ENCODE results near the gene OPN4. TPM values are rescaled to one million over a fixed set of nuclear protein-coding genes. Genes with fewer than 3 reads are reported as not detected.

OPN4 gene
- total and polyA plus RNA-seq, 2 of the 8 experiments (the other 6 are each of a cell fraction or from before 2014, with no cell fraction given): not detected

GRCh38 chr10:86611386-86611785 is 43.0 kb upstream of the OPN4 start:
- Histone ChIP-seq H4K5ac (ENCODE audit: insufficient read length, low read depth, low read length) (no peak overlapping the region), H3K27ac (ENCODE audit: low read depth, low read length) (no peak overlapping the region), H3K56ac (replicated peaks; ENCODE audit: insufficient read length, low read depth, low read length) (no peak overlapping the region), H3K23ac (ENCODE audit: insufficient read length) (no peak overlapping the region), H2BK120ac (replicated peaks; ENCODE audit: low read depth, low read length) (no peak overlapping the region), H2AK5ac (ENCODE audit: low read depth, low read length) (no peak overlapping the region), H3K79me1 (ENCODE audit: low read depth, low read length) (no peaks in the 10 kb centered on the region), H3K27me3 (replicated peaks in 1 of 4; ENCODE audit: control insufficient read depth in 3 of 4, extremely low read depth in 1 of 4, insufficient read depth in 3 of 4, low read length in 3 of 4) (no peaks in the 10 kb centered on the region), H3K23me2 (ENCODE audit: low read depth, low read length) (no peaks in the 10 kb centered on the region), H2BK15ac (ENCODE audit: low read length) (no peak overlapping the region), H2BK5ac (ENCODE audit: low read depth, low read length) (no peak overlapping the region), H3K4me2 (ENCODE audit: insufficient read depth in 1 of 2, low read depth in 2 of 2, low read length in 2 of 2) (no peak overlapping the region), H3K36me3 (ENCODE audit: control insufficient read depth in 2 of 4, insufficient read depth in 4 of 4, low read length in 3 of 4) (no peaks in the 10 kb centered on the region), H3K79me2 (ENCODE audit: control insufficient read depth in 1 of 2, insufficient read depth in 2 of 2, low read length in 2 of 2) (no peaks in the 10 kb centered on the region), H4K8ac (ENCODE audit: extremely low read depth, insufficient read depth, low read length) (no peak overlapping the region), H3K4me1 (replicated peaks in 1 of 4; ENCODE audit: control insufficient read depth in 3 of 4, insufficient read depth in 4 of 4, low read length in 3 of 4) (no peaks in the 10 kb centered on the region), H2BK12ac (ENCODE audit: low read depth, low read length) (no peak overlapping the region), H2BK20ac (ENCODE audit: low read length) (no peak overlapping the region), H3K9ac (replicated peaks in 1 of 4; ENCODE audit: extremely low read depth in 1 of 4, low read depth in 3 of 4, low read length in 3 of 4) (no peak overlapping the region), H3K4ac (replicated peaks; ENCODE audit: insufficient read length, low read depth, low read length) (no peak overlapping the region), H3K4me3 (ENCODE audit: extremely low read depth in 1 of 4, insufficient read depth in 2 of 4, low read depth in 3 of 4, low read length in 4 of 4) (no peak overlapping the region), H3K14ac (ENCODE audit: insufficient read length) (no peak overlapping the region), H4K91ac (replicated peaks; ENCODE audit: insufficient read length, low read length) (no peak overlapping the region), H3K18ac (ENCODE audit: extremely low read depth, low read length) (no peak overlapping the region), H3K9me3 (ENCODE audit: insufficient read depth in 2 of 2, low read depth in 1 of 2, low read length in 1 of 2) (peaks cover 0 to 5% of the 10 kb centered on the region in 2 experiments; a peak in 1 of 4 replicates), H2AFZ (ENCODE audit: low read length) (peak overlapping the region; percentile 82; the same call in 1 of the 2 replicates), H4K20me1 (replicated peaks in 1 of 2; ENCODE audit: control insufficient read depth in 1 of 2, insufficient read depth in 2 of 2, low read length in 2 of 2) (no peaks in the 10 kb centered on the region)
- FAIRE-seq (no peak), DNase-seq (ENCODE audit: low read depth in 1 of 2, low spot score in 2 of 2) (peak in 1 of 2 experiments; percentile 33)
- ChIA-PET CTCF (ENCODE audit: partially characterized antibody) (interaction anchor here (0.5 to 3.1 kb wide), 12 partner anchors 9 to 218 kb away, joined by 3 to 9 read pairs (median 4); no protein-coding TSS in a partner anchor), POLR2A (ENCODE audit: partially characterized antibody) (interaction anchor here (1.9 kb wide), 1 partner anchor 10 kb away, joined by 6 read pairs; no protein-coding TSS in a partner anchor)
- 92% methylated on average over 1 of the region's 1 CpG; no CpG with 5 or more reads in 1 of the 2 experiments for WGBS, 2 experiments (ENCODE audit: extremely low coverage in 1 of 2, insufficient coverage in 1 of 2, insufficient read length in 1 of 2, insufficient replicate concordance in 2 of 2, low coverage in 1 of 2, low lambda C conversion rate in 2 of 2, missing lambda C conversion rate in 1 of 2)
- TF ChIP-seq RXRA (IDR thresholded peaks at IDR 0.05; ENCODE audit: insufficient read depth, low read depth, low read length) (no peak), FOSL1 (IDR thresholded peaks at IDR 0.05; ENCODE audit: insufficient read depth, low read depth, low read length) (no peak), SP1 (IDR thresholded peaks at IDR 0.05; ENCODE audit: low read depth, low read length) (no peak), SAP30 (IDR thresholded peaks at IDR 0.05; ENCODE audit: insufficient read depth, insufficient replicate concordance, low read length) (no peak), POLR2AphosphoS5 (IDR thresholded peaks at IDR 0.05; ENCODE audit: low read depth, low read length) (no peak)
- TF ChIP-seq, protein P1, sequence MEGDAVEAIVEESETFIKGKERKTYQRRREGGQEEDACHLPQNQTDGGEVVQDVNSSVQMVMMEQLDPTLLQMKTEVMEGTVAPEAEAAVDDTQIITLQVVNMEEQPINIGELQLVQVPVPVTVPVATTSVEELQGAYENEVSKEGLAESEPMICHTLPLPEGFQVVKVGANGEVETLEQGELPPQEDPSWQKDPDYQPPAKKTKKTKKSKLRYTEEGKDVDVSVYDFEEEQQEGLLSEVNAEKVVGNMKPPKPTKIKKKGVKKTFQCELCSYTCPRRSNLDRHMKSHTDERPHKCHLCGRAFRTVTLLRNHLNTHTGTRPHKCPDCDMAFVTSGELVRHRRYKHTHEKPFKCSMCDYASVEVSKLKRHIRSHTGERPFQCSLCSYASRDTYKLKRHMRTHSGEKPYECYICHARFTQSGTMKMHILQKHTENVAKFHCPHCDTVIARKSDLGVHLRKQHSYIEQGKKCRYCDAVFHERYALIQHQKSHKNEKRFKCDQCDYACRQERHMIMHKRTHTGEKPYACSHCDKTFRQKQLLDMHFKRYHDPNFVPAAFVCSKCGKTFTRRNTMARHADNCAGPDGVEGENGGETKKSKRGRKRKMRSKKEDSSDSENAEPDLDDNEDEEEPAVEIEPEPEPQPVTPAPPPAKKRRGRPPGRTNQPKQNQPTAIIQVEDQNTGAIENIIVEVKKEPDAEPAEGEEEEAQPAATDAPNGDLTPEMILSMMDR (IDR thresholded peaks at IDR 0.05; ENCODE audit: control extremely low read depth in 1 of 3, insufficient read depth in 1 of 3, low read depth in 1 of 3, low read length in 3 of 3): peak in 1 of 3 experiments; percentile 2; a peak in 1 of 4 replicates

All from H1 (cell line).